Measurements from ENCODE around the gene SETBP1.

- TF ChIP-seq ZKSCAN8 (CRISPR knock-in tag; IDR thresholded peaks at IDR 0.05; ENCODE audit: borderline replicate concordance): no peak
- no peak for TF ChIP-seq FOXA3 (CRISPR knock-in tag; IDR thresholded peaks at IDR 0.05)
- no peak for TF ChIP-seq SMC3 (IDR thresholded peaks at IDR 0.05; ENCODE audit: low read length)
- no peak for TF ChIP-seq CREM (IDR thresholded peaks at IDR 0.05)
- TF ChIP-seq CREM (CRISPR knock-in tag; IDR thresholded peaks at IDR 0.05): no peak
- TF ChIP-seq TARDBP (CRISPR knock-in tag; IDR thresholded peaks at IDR 0.05): no peak
- no peak for TF ChIP-seq ATF2 (CRISPR knock-in tag; IDR thresholded peaks at IDR 0.05)
- no peak for TF ChIP-seq EZH2 (conservative IDR thresholded peaks at IDR 0.05; ENCODE audit: low read depth, low read length)
- TF ChIP-seq FOXK2 (IDR thresholded peaks at IDR 0.05): no peak
- no peak for TF ChIP-seq ZNF333 (CRISPR knock-in tag; IDR thresholded peaks at IDR 0.05; ENCODE audit: borderline replicate concordance)
- TF ChIP-seq ZNF329 (CRISPR knock-in tag; IDR thresholded peaks at IDR 0.05; ENCODE audit: low read depth): no peak
- no peak for TF ChIP-seq RXRA (CRISPR knock-in tag; IDR thresholded peaks at IDR 0.05)
- TF ChIP-seq MTA3 (CRISPR knock-in tag; IDR thresholded peaks at IDR 0.05): no peak
- TF ChIP-seq ELF1 (CRISPR knock-in tag; IDR thresholded peaks at IDR 0.05): no peak
Observed at GRCh38 chr18:45112682-45113081, 432.0 kb downstream of the SETBP1 start.
